Epithelial cell of proximal tubule (primary cell): ENCODE data around the gene TMEM150A. TPM values are rescaled to one million over a fixed set of nuclear protein-coding genes. Genes with fewer than 3 reads are reported as not detected.
"Not testable (repeated sequence)": the region's sequence is repeated elsewhere in the genome, so short reads cannot be mapped to it uniquely, and the experiment has no call there.

Experiments used
- DNase-seq: peaks from one replicate; pipeline ENCODE4 v3.0.0-alpha.2; 2011; ENCODE audit warnings: low read depth
- H3K4me3 ChIP-seq: 2 replicates; pipeline ENCODE4 v1.5.1; 2011; ENCODE audit warnings: low read depth, mild to moderate bottlenecking, low read length
- total RNA-seq: library from RNA; depleted of rRNA; stranded (reverse); fragments of >200 nt; gene quantifications from 2 replicates; pipeline ENCODE4 v1.2.3, GENCODE V29; 2015
- TF ChIP-seq, protein P1 (sequence below): conservative IDR thresholded peaks from 2 replicates; pipeline ENCODE4 v1.5.1; 2012; ENCODE audit warnings: low read depth, mild to moderate bottlenecking, low read length

Gene TMEM150A
- total RNA-seq, 1 donor from 2014 or later = 7.4 TPM

DNA sequence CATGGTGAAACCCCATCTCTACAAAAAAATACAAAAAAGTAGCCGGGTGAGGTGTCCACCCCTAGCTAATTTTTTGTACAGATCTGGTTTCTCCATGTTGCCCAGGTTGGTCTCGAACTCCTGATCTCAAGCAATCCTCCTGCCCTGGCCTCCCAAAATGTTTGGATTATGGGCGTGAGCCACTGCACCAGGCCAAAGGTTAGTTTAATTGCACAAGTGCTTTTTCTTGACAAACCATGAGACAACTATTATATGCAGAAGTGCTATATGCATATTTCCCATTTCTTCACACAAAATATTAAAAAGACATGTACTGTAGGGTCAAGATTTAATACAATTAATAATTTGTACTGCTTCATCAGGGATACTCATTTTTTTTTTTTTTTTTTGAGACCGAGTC, 36.2 kb downstream of the TMEM150A start:
- TF ChIP-seq, protein P1, sequence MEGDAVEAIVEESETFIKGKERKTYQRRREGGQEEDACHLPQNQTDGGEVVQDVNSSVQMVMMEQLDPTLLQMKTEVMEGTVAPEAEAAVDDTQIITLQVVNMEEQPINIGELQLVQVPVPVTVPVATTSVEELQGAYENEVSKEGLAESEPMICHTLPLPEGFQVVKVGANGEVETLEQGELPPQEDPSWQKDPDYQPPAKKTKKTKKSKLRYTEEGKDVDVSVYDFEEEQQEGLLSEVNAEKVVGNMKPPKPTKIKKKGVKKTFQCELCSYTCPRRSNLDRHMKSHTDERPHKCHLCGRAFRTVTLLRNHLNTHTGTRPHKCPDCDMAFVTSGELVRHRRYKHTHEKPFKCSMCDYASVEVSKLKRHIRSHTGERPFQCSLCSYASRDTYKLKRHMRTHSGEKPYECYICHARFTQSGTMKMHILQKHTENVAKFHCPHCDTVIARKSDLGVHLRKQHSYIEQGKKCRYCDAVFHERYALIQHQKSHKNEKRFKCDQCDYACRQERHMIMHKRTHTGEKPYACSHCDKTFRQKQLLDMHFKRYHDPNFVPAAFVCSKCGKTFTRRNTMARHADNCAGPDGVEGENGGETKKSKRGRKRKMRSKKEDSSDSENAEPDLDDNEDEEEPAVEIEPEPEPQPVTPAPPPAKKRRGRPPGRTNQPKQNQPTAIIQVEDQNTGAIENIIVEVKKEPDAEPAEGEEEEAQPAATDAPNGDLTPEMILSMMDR = no peak
- no peak overlapping the region for H3K4me3 ChIP-seq
- DNase-seq = no peak

DNA sequence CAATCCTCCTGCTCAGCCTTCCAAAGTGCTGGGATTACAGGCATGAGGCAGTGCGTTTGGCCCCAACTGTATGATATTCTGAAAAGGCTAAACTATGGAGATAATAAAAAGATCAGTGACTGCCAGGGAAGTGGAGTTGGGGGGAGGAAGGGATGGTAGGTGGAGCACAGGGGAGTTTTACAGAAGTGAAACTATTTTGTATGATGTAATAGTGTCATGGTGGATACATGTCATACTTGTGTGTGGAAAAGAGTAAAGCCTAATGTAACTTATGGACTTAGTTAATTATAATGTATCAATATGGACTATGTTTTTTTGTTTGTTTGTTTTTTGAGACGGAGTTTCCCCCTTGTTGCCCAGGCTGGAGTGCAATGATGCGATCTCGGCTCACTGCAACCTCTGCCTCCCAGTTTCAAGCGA, 38.3 kb downstream of the TMEM150A start:
- DNase-seq = no peak
- H3K4me3 ChIP-seq = no peak overlapping the region
- TF ChIP-seq, protein P1 = no peak

DNA sequence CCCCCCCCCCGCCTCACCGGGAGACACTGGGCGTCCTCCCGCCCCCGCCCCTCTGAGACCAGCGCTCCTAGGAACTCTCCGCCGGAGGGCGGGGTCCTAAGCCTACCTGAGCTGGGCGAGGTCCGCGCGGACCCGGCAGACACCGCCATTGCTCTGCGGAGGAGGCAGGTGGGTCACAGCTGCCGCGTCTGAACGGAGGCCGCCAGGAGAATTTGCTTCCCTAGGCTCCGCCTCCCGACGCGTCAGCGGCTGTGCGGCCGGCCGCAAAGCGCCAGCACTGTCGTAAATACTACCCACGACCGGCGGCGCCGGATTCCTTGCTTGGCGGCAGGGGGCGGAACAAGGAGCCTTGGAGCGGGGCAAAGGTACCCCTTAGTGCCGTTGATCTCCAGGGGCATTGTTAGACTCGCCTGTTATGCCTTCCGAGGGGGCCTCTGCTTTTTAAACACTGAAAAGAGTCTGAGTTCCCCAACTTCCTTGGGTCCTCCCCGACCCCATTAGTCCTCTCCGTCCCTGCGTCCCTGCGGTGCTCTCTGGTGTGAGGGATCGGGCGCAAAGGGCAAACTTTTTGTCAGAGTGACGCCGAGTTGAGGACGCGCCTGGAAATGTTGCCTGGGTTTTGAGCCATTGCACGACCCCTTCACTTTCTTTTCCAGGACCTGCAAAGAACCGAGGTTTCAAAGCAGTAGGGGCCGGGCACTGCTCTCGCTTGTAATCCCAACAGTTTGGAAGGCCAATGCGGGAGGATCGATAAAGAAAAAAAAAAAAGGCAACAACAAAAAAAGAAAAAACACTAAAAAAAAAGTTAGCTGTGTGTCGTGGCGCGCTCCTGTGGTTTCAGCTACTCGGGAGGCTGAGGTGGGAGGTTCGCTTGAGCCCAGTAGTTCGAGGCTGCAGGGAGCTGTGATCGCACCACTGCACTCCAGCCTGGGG, 41.0 kb downstream of the TMEM150A start, which contains the start of gene GGCX:
GGCX (minus strand) TSS at position 214 of the 933 bp plus-strand sequence; CDS start at position 149, 65 bp downstream.
- no peak for DNase-seq
- H3K4me3 ChIP-seq = peak within 1 kb of the TSS; percentile 90
- TF ChIP-seq, protein P1 = no peak

DNA sequence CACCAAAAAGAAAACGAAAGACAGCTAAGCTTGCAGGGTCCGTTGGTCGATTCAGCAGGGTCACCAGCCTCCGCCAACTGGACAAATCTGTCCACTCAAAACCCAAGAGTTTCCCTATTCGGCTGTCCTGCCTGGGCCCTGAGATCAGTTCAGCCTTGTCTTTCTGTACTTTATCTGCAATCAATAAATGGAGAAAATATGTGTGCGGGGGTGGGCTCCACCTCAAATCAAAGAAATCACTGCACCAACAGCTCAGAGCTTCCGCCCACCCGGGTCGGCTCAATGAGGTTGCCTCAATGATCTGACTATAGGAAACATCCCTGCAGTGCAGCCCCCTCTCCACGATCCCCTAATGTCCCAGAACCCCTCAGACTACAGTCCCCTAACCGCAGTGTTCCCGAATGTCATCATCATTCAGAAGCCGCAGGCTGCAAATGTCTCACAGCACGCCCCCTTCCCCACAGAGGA, 41.7 kb downstream of the TMEM150A start:
- TF ChIP-seq, protein P1 = no peak
- peak overlapping the region; percentile 90 for H3K4me3 ChIP-seq
- DNase-seq = no peak

DNA sequence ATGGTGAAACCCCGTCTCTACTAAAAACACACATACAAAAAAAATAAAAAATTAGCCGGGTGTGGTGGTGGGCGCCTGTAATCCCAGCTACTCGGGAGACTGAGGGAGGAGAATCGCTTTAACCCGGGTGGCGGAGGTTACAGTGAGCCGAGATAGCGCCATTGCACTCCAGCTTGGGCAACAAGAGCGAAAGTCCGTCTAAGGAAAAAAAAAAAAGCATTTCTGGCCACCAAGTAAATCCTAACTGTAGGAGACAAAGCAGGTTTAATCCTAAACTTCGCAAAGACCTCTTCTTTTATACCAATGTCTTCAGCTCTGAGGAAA, 42.1 kb downstream of the TMEM150A start:
- peak overlapping the region; percentile 90 for H3K4me3 ChIP-seq
- DNase-seq = not testable (repeated sequence)

DNA sequence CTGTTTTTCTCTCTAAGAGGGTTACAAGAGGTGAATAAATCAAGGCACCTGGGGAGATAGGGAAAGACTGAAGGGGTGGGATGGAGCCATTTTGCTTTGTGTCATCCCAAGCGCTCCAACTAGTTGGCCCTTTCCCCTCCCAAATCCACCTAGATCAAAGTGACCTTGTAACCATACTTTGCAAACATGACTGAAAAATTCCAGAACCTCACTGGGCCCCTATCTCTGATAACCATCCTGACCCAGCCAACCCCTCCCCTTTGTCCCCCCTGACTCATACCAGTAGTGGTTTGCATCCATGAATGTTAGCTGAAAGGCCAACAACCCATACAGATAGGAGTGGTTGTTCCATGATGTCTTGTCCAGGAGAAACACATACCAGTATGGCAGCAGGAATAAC, 44.3 kb downstream of the TMEM150A start:
- no peak for DNase-seq
- TF ChIP-seq, protein P1 = no peak
- no peak overlapping the region for H3K4me3 ChIP-seq

DNA sequence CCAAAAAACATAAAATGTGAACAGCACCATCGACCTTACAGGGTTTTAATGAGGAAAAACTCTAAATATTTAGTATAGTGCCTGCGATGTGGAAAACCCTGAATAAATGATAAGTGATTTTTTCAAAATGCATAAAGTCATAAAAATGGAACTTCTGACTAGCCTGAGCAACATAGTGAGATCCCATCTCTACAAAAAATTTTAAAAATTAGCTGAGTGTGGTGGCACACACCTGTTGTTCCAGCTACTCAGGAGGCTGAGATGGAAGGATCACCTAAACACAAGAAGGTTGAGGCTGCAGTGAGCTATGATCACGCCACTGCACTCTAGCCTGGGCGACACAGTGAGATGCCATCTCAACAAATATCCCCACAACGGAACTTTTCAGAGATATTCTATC, 45.4 kb downstream of the TMEM150A start:
- TF ChIP-seq, protein P1 = no peak
- H3K4me3 ChIP-seq = no peak overlapping the region
- DNase-seq = no peak
